GM10266 (cell line): Measurements from ENCODE around the gene FOSL2.

Source experiments
- DNase-seq: peaks from one replicate; pipeline ENCODE4 v3.0.0; 2012; ENCODE audit errors: extremely low spot score
- TF ChIP-seq, protein P1 (sequence below): IDR thresholded peaks from 2 replicates; pipeline ENCODE4 v1.5.1; 2012; ENCODE audit warnings: mild to moderate bottlenecking, low read depth; ENCODE audit not compliant: control insufficient read depth, insufficient read depth; ENCODE audit errors: missing control alignments

FOSL2 gene

DNA sequence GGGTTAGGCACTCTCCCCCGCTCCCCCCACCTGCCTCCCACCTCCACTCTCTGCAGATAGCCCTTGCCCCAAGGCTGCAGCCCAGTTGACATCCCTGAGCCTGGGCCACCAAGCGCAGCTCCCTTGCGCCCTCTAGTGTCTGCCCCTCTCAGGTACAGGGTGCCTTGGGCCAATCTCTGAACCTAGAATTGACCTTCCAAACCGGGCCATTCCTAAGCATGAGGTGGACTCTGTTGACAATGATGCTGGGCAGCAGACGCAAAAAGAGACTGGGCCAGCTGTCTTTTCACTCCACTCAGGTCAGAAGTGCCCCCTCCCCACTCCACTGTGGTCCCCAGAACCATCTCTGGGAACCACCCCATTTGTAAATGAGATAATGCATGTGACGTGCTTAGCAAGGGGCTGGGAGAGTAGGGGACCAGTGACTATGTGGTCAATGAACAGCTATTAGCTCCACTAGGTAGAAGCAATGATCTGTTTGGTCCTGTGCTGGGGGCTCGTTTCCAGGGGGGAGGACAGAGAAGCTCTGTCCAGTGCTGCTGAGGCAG, 60.0 kb downstream of the FOSL2 start:
- DNase-seq: peak; percentile 70

DNA sequence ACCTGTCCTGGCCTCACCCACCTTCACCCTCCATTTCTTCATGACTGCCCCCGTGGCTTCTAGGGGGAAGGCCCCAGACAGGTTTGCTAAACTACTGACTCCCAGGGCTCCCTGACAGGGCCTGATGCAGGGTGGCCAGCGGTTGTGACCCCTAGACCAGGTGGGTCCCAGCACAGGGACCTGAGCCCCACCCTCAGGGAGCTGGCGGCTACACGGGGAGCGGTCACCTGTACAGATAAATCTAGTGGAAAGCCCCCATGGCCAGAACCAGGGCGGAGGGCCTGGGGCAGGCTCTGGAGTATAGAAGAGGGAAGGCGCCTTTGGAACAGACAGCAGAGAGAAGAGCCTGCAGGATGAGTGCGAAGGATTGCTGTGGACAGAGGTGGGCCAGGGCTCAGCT, 60.7 kb downstream of the FOSL2 start:
- no peak for DNase-seq
- TF ChIP-seq, protein P1, sequence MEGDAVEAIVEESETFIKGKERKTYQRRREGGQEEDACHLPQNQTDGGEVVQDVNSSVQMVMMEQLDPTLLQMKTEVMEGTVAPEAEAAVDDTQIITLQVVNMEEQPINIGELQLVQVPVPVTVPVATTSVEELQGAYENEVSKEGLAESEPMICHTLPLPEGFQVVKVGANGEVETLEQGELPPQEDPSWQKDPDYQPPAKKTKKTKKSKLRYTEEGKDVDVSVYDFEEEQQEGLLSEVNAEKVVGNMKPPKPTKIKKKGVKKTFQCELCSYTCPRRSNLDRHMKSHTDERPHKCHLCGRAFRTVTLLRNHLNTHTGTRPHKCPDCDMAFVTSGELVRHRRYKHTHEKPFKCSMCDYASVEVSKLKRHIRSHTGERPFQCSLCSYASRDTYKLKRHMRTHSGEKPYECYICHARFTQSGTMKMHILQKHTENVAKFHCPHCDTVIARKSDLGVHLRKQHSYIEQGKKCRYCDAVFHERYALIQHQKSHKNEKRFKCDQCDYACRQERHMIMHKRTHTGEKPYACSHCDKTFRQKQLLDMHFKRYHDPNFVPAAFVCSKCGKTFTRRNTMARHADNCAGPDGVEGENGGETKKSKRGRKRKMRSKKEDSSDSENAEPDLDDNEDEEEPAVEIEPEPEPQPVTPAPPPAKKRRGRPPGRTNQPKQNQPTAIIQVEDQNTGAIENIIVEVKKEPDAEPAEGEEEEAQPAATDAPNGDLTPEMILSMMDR: no peak

More for the DNA sequence above, 60.0 kb downstream of the FOSL2 start:
- TF ChIP-seq, protein P1: peak; percentile 93

DNA sequence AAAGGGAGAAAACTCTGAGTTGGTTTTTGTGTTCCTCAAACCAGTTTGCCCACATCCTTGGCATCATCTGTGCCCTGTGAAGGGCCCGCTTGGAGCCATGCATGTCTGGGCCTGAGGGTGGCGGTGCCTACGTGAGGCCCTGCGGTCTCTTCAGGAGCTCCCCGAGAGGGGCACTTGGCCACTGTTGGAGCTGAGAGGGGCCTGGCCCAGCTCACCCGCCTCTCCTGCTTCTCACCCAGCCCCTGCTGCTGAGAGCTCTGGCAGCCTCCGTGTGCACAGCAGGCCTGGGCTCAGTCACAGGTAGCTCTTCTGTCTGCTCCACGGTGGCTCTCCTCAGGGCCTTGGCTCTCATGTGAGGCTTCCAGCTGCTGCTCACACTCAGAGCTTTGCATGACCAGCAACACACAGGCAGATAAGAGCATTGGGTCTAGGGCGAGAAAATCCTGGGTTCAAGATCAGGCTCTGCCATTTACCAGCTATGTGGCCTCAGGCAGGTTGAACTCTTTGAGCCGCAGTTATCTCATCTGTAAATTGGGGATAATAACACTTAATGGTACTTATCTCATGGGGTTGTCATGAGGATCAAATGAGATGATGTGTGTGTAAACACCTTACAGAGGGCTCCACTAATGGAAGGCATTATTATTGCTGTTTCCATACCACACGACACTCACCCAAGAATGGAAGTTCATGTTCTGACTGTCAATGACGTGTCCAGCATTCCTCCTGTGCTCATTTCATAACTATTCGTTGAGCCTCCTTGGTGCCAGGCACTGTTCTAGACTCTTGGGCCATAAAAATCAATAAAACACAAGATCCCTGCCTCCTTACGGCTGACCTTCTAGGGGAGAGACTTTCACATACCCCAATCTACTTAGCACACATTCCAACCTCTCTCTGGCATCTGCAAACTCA, 61.6 kb downstream of the FOSL2 start:
- TF ChIP-seq, protein P1: no peak
- DNase-seq: no peak

DNA sequence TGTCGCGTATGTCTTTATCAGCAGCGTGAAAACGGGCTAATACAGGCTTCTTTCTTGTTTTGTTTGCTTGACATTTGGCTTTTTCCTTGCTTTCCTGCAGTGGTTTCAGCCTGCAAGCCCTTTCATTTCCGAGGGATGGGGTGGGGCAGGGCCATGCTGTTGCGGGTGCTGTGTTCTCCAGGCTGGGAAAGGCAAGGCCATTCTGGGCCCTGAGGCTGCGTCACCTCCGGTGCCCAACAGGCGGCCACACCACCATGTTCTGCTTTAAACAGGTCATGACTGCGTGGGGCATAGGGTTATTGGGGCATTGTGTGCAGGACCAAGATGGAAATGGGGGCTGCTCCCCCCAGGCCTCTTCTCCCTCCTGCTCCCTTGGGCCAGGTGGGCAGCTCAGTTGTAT, 64.6 kb downstream of the FOSL2 start:
- DNase-seq: no peak
- TF ChIP-seq, protein P1: no peak

DNA sequence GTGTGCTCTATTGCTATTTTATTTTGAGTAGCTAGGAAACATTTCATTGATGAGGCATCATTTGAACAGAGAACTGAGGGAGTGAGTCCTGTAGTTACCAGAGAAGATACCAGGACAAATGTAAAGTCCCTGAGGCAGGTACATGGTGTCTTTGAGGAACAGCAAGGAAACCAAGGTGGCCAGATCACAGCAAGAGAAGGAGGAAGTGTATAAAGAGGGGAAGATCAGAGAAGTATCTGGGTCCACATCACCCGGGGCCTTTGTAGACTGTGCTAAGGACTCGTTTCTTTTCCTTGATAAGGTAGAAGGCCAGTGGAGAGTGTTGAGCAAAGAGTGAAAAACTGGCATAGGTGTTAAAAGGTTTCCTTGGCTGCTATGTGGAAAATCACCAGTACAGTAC, 68.4 kb downstream of the FOSL2 start:
- no peak for DNase-seq
- TF ChIP-seq, protein P1: no peak

DNA sequence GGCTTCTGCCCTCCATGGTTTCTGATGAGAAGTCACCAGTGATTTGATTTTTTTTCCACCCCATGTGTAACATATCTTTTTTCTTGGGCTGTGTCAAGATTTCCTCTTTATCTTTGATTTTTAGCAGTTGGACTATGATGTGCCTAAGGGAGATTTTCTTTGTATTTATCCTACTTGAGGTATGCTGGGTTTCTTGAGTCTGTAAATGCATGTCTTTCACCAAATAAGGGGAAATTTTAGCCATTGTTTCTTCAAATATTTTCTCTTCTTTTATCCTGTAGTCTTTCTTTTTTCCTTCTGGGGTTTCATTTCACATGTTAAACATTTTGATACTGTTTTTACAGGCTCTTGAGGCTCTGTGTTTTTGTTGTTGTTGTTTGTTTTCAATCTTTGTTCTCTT, 69.5 kb downstream of the FOSL2 start:
- DNase-seq: no peak

DNA sequence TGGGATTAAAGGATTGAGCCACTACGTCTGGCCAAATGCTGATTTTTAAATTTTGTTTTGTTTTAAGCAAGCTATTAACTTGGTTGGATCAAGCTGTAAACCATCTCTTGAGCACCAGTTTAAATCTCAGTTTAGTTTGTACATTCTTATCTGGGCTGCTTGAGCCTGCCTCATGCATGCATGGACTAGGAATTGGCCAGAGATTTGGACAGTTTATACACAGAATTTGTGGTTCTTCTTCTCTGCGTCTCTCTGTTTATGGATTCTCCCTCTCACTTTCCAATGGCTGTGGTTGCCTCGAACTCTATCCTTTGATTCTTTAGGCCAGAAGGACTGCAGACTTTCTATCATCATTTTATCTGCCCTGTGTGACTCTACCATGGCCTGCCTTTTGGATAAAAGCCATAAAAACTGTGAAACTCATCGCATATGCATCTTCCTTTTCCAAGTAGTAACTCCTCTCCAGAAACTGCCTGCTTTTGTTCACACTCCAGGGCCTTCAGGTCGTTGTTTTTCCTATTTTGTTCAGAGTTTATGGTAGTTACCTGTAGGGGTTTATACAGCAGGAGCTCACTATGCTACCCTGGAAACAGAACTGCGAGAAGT, 70.7 kb downstream of the FOSL2 start:
- TF ChIP-seq, protein P1: no peak
- DNase-seq: no peak

More for the DNA sequence above, 69.5 kb downstream of the FOSL2 start:
- TF ChIP-seq, protein P1: no peak
